ENCODE measurements around the gene VIL1. TPM values are rescaled to one million over a fixed set of nuclear protein-coding genes. Genes with fewer than 3 reads are reported as not detected.

The VIL1 gene
- total RNA-seq, 3 donors from 2014 or later (not counting 1 experiment from before 2014, with no cell fraction given), result 1.5 to 1.8 (median 1.6) TPM

DNA sequence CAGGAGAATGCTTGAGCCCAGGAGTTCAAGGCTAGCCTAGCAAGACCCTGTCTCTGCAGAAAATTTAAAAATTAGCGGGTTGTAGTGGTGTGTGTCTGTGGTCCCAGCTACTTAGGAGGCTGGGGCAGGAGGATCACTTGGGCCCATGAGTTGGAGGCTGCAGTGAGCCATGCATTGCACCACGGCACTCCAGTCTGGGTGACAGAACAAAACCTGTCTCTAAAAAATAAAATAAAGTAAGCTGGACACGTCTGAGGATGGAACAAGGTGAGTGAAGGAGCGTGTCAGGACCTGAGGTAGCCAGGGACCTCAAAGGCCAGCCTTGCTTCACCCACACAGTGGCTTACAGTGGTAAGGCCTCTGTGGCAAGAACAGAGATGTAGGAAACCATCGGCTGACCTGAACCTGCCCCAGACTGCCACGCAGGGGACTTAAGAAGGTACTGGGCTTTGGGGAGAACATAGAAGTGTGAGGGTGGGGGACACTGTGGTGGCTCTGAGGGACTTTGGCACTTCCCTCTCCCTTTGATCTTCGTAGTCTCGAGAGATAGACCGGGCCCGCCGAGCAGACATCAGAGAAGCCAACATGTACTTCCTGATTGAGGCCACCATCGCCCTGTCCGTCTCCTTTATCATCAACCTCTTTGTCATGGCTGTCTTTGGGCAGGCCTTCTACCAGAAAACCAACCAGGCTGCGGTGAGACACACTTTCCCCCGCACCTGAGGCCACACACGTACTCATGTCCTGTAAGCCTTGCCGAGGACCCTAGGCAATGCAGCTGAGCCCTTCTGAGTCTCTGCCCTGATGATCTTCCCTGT, 29.4 kb upstream of the VIL1 start:
- Histone ChIP-seq H3K27me3 (ENCODE audit: control insufficient read depth, insufficient read depth, low read length) (peaks cover 4% of the 10 kb centered on the region), H3K36me3 (ENCODE audit: control insufficient read depth, insufficient read depth, low read length) (no peaks in the 10 kb centered on the region), H3K4me1 (ENCODE audit: control insufficient read depth, insufficient read depth, low read length) (peaks cover 47% of the 10 kb centered on the region), H3K27ac (ENCODE audit: low read length) (peak overlapping the region; percentile 63), H3K4me3 (ENCODE audit: low read length) (no peak overlapping the region), H3K9me3 (ENCODE audit: control insufficient read depth, insufficient read depth, low read length) (no peaks in the 10 kb centered on the region)
- WGBS (ENCODE audit: insufficient coverage), result 55% methylated on average over 17 of the region's 17 CpGs
- Mint-ChIP-seq H3K27me3 (ENCODE audit: low read depth in 2 of 2) (peaks cover 0 to 2% of the 10 kb centered on the region in 2 donors), H3K36me3 (no peaks in the 10 kb centered on the region), H3K4me3 (no peak overlapping the region), H3K4me1 (peaks cover 15 to 36% of the 10 kb centered on the region in 2 donors), H3K27ac (peak overlapping the region in 1 of 2 donors; percentile 66), H3K9me3 (no peaks in the 10 kb centered on the region)
- TF ChIP-seq, protein P1, sequence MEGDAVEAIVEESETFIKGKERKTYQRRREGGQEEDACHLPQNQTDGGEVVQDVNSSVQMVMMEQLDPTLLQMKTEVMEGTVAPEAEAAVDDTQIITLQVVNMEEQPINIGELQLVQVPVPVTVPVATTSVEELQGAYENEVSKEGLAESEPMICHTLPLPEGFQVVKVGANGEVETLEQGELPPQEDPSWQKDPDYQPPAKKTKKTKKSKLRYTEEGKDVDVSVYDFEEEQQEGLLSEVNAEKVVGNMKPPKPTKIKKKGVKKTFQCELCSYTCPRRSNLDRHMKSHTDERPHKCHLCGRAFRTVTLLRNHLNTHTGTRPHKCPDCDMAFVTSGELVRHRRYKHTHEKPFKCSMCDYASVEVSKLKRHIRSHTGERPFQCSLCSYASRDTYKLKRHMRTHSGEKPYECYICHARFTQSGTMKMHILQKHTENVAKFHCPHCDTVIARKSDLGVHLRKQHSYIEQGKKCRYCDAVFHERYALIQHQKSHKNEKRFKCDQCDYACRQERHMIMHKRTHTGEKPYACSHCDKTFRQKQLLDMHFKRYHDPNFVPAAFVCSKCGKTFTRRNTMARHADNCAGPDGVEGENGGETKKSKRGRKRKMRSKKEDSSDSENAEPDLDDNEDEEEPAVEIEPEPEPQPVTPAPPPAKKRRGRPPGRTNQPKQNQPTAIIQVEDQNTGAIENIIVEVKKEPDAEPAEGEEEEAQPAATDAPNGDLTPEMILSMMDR (IDR thresholded peaks at IDR 0.05), result no peak
- peak in 1 of 2 donors; percentile 5 for DNase-seq
- ATAC-seq, result peak in 1 of 3 donors; percentile 13
- intact Hi-C loops (cut with micrococcal nuclease), result no loop called here

DNA sequence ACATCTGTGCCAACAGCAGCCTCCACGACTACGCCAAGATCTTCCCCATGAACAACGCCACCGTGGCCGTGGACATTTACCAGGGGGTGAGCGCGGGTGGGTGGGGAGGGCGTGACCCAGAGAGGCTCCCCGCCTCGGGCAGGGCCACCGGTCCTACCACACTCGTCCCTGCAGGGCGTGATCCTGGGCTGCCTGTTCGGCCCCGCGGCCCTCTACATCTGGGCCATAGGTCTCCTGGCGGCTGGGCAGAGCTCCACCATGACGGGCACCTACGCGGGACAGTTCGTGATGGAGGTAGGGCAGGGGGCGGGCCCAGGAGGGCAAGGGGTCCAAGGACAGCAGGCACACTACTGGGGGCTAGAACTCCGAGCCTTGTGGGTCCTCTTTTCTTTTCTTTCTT, 27.7 kb upstream of the VIL1 start:
- H3K36me3 ChIP-seq (ENCODE audit: control insufficient read depth, insufficient read depth, low read length), result no peaks in the 10 kb centered on the region
- ATAC-seq, result no peak
- Mint-ChIP-seq H3K27me3 (ENCODE audit: low read depth in 2 of 2) (peaks cover 0 to 2% of the 10 kb centered on the region in 2 donors), H3K36me3 (no peaks in the 10 kb centered on the region), H3K9me3 (no peaks in the 10 kb centered on the region), H3K4me1 (peaks cover 23 to 51% of the 10 kb centered on the region in 2 donors), H3K4me3 (no peak overlapping the region), H3K27ac (no peak overlapping the region)
- intact Hi-C loops (cut with micrococcal nuclease), result no loop called here
- H3K9me3 ChIP-seq (ENCODE audit: control insufficient read depth, insufficient read depth, low read length), result no peaks in the 10 kb centered on the region
- H3K27me3 ChIP-seq (ENCODE audit: control insufficient read depth, insufficient read depth, low read length), result peaks cover 4% of the 10 kb centered on the region
- H3K27ac ChIP-seq (ENCODE audit: low read length), result no peak overlapping the region
- TF ChIP-seq, protein P1 (IDR thresholded peaks at IDR 0.05), result no peak
- peaks cover 61% of the 10 kb centered on the region for H3K4me1 ChIP-seq (ENCODE audit: control insufficient read depth, insufficient read depth, low read length)
- no peak overlapping the region for H3K4me3 ChIP-seq (ENCODE audit: low read length)
- WGBS (ENCODE audit: insufficient coverage), result 96% methylated on average over 23 of the region's 23 CpGs
- no peak for DNase-seq

DNA sequence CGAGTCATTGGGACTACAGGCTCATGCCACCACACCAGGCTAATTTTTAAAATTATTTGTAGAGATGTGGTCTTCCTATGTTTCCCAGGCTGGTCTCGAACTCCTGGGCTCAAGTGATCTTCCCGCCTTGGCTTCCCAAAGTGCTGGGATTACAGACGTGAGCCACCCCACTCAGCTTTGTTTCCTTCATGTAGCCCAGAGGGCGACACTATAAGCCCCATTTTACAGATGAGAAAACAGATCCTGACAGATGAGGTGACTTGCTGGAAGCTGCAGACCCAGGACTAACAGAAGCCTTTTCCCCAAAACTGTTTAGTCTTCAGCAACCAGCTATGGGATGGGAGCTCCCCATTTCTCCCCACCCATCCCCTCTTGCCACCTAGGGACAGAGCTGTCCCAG, 26.5 kb upstream of the VIL1 start:
- Mint-ChIP-seq H3K9me3 (no peaks in the 10 kb centered on the region), H3K4me3 (no peak overlapping the region), H3K4me1 (peaks cover 35 to 57% of the 10 kb centered on the region in 2 donors), H3K36me3 (no peaks in the 10 kb centered on the region), H3K27ac (no peak overlapping the region), H3K27me3 (ENCODE audit: low read depth in 2 of 2) (no peaks in the 10 kb centered on the region)
- Histone ChIP-seq H3K4me1 (ENCODE audit: control insufficient read depth, insufficient read depth, low read length) (peaks cover 66% of the 10 kb centered on the region), H3K27ac (ENCODE audit: low read length) (no peak overlapping the region), H3K4me3 (ENCODE audit: low read length) (no peak overlapping the region), H3K36me3 (ENCODE audit: control insufficient read depth, insufficient read depth, low read length) (no peaks in the 10 kb centered on the region), H3K9me3 (ENCODE audit: control insufficient read depth, insufficient read depth, low read length) (no peaks in the 10 kb centered on the region), H3K27me3 (ENCODE audit: control insufficient read depth, insufficient read depth, low read length) (no peaks in the 10 kb centered on the region)
- no peak for DNase-seq
- intact Hi-C loops (cut with micrococcal nuclease), result no loop called here
- no peak for ATAC-seq
- WGBS (ENCODE audit: insufficient coverage), result 96% methylated on average over 4 of the region's 5 CpGs
- TF ChIP-seq, protein P1 (IDR thresholded peaks at IDR 0.05), result no peak

Data from natural killer cell (primary cell).